COR-L47 (cell line): ENCODE data around the gene NKX1-2.
"Not testable (repeated sequence)": the region's sequence is repeated elsewhere in the genome, so short reads cannot be mapped to it uniquely, and the experiment has no call there.

Experiments used
- DNase-seq: peaks from one replicate; lab custom pipeline; 2025; lab: John Stamatoyannopoulos, UW

The NKX1-2 gene

GRCh38 chr10:124449170-124450011 is 444 bp downstream of the NKX1-2 start:
- DNase-seq: no peak

GRCh38 chr10:124448696-124449169 is 1.1 kb downstream of the NKX1-2 start:
- DNase-seq: no peak

- no peak for DNase-seq
Observed at GRCh38 chr10:124447751-124448466, 1.9 kb downstream of the NKX1-2 start.

DNA sequence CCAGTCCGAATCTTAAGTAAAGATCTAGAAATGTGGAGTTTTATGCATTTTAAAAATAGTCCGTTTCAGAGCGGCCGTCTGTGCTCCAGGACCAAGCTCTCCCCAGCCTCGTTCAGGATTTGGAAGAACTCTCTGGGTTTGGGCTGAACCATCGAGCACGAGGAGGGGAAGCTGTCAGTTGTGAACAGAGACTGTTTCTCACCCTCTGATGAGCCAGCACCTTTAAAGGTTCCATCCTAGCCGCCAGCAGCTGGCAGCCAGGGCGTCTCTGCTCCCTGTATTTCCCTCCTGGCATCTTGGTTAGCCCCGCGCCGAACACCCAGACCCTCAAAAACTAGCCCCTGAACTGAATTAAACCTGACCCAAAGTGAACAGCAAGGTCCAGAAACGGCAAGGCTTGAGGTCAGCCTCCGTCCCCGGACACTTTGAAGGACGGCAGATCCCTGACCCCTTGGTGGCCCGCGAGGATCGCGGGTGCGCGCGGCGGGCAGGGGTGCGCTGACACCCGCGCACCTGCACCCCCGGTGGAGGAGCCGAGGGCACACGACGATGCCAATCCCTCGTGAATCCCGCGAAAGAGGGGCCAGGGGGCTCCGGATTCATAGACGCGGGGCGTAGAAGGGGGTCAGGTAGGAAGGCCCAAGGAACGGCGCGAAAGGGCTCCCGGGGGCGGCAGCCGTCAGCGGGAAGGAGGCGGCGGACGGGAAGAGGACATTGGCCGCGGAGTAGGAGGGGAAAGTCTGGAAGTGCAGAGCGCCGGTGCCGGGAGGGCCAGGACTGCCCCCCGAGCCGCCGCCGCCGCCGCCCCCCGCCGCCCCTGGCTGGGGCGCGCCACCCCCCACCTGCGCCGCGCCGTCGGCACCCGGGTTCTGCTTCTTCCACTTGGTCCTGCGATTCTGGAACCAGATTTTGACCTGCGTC is 2.7 kb downstream of the NKX1-2 start:
- DNase-seq: no peak

- DNase-seq: not testable (repeated sequence)
Observed at GRCh38 chr10:124441694-124442093, 8.1 kb downstream of the NKX1-2 start.

DNA sequence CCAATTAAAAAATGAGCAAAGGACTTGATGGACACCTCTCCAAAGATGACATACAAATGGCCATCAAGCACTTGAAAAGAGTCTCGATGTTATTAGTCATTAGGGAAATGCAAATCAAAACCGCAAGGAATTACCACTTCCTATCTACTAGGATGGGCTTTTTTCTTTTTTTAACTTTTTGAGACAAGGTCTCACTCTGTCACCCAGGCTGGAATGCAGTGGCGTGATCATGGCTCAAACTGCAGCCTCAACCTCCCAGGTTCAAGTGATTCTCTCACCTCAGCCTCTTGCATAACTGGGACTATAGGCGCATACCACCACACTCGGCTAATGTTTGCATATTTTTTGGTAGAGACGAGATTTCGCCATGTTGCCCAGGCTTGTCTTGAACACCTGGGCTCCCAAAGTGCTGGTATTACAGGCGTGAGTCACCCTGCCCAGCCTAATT is 13.6 kb downstream of the NKX1-2 start:
- DNase-seq: no peak

DNA sequence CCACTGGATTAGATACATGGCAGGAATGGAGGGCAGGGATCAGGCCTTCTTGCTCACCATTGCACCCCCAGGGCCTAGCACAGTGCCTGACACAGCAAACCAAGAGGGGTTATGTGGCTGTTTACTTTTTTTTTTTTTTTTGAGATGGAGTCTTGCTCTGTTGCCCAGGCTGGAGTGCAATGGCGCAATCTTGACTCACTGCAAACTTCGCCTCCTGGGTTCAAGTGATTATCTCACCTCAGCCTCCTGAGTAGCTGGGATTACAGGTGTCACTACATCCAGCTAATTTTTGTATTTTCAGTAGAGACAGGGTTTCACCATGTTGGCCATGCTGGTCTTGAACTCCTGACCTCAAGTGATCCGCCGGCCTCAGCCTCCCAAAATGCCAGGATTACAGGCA is 14.2 kb downstream of the NKX1-2 start:
- not testable (repeated sequence) for DNase-seq

- DNase-seq: no peak
Observed at GRCh38 chr10:124433461-124433860, 16.4 kb downstream of the NKX1-2 start.

- no peak for DNase-seq
Observed at GRCh38 chr10:124430077-124430476, 19.8 kb downstream of the NKX1-2 start.

GRCh38 chr10:124429576-124429975 is 20.3 kb downstream of the NKX1-2 start:
- no peak for DNase-seq

- DNase-seq: no peak
Observed at GRCh38 chr10:124428207-124428777, 21.5 kb downstream of the NKX1-2 start.

- DNase-seq: no peak
Observed at GRCh38 chr10:124425227-124425962, 24.4 kb downstream of the NKX1-2 start.

GRCh38 chr10:124423813-124424212 is 26.0 kb downstream of the NKX1-2 start:
- DNase-seq: no peak

DNA sequence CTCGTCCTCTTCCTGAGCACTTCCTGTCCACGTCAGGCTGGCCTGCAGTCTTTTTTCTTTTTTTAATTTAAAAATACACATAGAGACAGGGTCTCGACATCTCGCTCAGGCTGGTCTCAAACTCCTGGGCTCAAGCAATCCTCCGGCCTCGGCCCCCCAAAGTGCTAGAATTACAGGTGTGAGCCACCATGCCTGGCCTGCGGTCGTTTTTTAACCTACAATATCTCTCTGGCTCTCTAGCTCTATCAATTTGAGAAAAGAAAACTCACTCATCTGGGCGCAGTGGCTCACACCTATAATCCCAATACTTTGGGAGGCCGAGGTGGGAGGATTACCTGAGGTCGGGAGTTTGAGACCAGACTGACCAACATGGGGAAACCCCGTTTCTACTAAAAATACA is 27.1 kb downstream of the NKX1-2 start:
- DNase-seq: no peak

- no peak for DNase-seq
Observed at GRCh38 chr10:124420254-124420653, 29.6 kb downstream of the NKX1-2 start.

- no peak for DNase-seq
Observed at GRCh38 chr10:124419635-124420034, 30.2 kb downstream of the NKX1-2 start.

DNA sequence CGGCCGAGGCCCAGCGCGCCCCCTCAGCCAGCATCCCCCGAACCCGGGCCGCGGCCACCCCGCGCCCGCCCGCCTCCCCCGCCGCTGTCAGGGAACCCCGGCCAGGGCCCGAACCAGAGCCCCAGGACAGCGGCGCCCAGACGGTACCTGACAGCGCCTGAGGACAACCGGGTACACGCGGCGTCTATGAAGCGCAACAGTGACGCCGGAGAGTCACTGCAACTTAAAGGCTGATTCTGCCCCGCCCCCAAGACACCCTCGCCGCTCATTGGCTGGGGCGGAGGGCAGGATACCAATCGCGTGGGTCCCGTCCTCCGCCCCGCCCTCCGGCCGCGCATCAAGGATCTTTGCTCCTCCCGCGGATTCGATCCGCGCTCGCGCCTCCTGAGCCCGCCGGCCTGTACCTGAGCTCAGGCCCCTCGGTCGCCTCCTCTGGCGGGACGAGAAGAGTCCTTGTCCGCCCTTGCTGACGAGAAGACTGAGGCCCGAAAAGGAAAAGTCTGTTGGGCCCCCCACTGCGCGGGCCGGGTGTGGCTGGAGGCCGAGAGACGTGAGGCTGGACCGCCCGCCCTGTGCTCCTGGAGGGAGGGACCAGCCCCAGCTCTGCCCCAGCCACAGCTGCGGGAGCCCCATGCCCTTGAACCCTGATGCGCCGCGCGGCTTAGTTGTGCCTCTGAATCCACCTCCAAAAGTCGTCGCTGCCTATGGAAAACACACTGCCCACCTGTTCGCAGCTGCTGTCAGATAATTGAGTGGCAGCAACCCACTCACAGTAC is 30.9 kb downstream of the NKX1-2 start, which contains the start of gene OAT:
Gene OAT (minus strand): TSS at position 198 of the 776 bp plus-strand sequence. CDS start 6,752 bp downstream, outside the sequence.
- peak; percentile 84 for DNase-seq

DNA sequence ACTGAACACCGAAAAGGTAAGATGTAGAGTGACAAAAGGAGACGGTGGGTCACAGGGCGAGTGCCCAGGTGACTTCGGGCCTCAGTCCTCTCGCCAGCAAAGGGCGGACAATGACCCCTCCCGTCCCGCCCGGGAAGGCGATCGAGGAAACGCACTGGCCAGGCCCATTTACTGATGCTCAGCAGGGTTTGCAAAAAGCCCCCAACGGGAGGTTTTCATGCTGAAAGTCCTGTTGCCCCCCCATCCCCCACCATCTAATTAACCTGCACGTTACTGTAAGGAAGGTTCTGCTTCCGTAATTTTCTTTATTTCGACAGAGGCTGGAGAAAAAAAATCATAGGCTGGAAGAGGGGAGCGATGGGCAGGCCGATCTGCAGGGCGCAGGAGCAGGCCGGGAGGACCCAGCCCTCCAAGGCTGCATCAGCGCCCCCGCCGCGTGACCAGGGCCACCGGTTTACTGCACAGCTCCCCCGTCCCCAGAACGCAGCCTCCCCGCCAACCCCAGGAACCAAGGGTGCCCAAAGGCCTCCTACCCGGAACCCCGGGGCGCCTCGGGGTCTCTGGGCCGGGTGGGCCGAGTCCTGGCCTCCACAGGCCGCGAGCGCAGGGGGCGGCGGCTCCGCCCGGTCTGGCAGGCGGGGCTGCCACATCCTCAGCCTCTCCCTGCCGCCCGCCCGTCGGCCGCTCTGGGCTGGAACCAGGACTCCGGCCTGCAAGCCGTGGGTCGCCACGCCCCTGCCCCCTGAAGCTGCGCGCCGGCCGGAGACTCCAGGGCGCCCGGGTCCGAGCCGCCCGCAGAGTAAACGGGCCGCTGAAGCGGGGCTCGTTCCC is 31.7 kb downstream of the NKX1-2 start:
- DNase-seq: no peak

DNA sequence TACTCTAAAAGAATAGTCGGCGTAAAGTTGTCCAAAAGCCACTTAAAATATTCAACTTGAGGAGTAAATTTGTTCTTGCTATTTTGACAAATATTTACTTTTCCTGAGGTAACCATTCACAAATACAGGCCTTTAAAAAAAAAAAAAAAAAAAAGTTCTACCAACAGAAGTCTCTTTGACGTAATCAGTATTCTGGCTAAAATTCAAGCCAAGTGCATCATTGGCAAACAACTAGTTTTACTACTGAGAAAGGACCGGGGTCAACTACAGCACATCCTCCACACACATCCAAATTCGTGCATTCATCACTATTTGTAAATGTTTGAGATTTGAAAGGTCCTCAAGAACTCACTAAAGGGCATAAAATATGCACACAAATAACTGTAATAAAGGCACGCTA is 33.1 kb downstream of the NKX1-2 start:
- no peak for DNase-seq
